GM19239 (cell line): ENCODE results near the gene RNF180.
"Not testable (repeated sequence)": the region's sequence is repeated elsewhere in the genome, so short reads cannot be mapped to it uniquely, and the experiment has no call there.

Experiments used
- DNase-seq: peaks from one replicate; pipeline ENCODE4 v3.0.0; 2011; ENCODE audit warnings: low spot score; ENCODE audit not compliant: insufficient read length
- FAIRE-seq: peaks from 2 replicates; lab custom pipeline; 2011; peaks lifted over from hg19 to GRCh38; lab: Jason Lieb, UNC

The RNF180 gene

DNA sequence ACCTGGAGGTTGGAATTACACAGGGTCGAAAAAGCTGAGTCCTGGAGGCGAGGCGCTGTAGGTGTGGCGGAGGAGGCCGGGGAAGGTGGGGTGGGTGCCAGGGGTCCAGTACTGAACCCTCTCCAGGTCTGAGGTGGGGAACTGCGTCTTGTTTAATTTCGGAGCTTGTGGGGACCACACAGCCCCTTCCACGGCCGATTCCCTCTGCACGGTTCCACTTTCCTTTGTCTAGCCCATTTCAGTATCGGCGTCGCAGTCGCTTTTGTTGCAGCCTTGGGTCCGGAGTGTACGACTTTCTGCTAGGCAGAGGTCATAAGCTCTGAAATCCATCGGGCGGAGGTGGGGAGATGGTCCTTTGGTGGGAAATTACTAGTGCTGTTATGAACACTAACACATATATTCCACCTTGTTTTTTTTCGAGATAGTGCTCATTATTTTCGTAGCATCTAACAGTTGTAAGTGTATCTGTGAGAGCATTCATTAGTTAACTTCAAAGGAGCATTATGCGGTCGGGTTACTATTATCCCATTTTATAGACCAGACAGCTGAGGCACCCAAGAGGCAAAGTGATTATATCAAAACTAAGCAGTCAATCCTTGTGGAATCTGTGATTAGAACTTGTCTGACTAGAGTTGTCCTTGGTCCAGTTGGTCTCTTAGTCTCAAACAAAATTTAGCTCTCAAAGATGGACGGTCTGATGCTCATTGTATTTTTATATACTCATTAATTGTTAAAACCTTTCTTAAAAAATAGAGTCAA is 737 bp downstream of the RNF180 start:
- DNase-seq: no peak

DNA sequence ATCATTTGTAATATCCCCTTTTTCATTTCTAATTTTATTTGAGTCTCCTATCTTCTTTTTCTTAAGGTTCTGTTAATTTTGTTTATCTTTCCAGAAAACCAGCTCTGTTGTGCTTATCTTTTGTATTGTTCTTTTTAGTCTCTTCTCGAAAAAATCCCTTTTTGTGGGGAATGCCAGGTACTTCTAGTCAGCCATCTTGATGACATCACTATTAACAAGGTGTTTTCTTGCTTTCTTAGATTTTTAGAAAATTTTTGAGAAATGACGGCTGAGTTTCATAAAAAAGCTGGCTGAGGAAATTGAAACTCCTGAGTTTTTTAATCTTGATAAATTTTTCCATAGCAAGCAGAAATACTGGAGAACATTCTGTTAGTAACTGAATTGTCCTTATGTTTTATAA is 10.7 kb downstream of the RNF180 start:
- DNase-seq (no peak), FAIRE-seq (no peak)

More for the DNA sequence above, 737 bp downstream of the RNF180 start:
- FAIRE-seq: no peak

DNA sequence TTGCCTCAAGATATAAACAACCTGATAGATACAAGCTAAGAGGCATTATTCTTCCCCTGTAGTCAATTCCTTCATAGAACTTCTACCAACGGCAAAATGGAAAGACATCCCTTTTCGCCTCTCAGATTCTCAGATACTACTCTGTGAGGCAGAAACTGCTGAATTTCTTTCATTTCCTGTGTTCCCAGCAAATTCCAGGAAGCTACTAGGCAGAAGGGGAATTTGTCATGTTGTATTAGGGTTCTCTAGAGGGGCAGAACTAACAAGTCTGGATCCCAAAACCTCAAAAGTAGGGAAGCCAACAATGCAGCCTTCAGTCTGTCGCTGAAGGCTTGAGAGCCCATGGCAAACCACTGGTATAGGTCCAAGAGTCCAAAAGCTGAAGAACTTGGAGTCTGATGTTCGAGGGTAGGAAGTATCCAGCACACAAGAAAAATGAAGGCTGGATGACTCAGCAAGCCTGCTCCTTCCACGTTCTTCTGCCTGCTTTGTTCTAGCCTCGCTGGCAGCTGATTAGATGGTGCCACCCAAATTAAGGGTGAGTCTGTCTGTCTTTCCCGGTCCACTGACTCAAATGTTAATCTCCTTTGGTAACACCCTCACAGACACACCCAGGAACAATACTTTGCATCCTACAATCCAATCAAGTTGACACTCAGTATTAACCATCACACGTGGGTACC is 15.2 kb downstream of the RNF180 start:
- FAIRE-seq (no peak), DNase-seq (no peak)

DNA sequence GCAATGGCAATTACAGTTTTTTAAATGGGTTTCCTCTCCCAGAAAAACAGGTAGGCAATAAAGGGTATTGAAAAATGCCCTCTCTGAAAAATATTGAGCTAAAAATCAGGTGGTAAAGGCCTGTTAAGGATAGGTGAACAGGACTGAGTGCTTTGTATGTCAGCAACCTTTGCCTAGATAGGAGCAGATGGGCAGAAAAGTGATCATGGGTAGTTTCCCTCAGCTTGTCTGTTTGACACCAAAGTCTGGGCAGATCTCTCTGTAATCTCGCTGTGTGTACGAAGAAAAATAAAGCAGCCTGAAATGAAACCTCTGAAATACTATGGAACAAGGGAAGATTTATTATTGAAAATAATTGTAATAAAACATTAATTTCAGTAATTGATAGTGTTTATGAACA is 15.8 kb downstream of the RNF180 start:
- FAIRE-seq (no peak), DNase-seq (no peak)

DNA sequence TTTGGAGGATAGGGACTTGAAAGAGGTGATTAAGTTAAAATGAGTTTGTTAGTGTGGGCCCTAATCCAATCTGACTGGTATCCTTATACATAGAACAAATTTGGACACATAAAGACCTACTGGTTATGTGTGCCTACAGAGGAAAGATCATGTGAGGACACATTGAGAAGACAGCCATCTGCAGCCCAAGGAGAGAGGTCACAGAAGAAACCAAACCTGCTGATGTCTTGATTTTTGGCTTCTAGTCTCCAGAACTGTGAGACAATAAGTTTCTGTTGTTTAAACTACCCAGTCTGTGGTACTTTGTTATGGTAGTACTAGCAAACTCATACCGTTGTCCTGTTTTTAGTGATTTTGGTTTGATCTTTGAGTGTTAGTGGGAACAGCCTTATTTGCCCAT is 18.3 kb downstream of the RNF180 start:
- FAIRE-seq (no peak), DNase-seq (no peak)

DNA sequence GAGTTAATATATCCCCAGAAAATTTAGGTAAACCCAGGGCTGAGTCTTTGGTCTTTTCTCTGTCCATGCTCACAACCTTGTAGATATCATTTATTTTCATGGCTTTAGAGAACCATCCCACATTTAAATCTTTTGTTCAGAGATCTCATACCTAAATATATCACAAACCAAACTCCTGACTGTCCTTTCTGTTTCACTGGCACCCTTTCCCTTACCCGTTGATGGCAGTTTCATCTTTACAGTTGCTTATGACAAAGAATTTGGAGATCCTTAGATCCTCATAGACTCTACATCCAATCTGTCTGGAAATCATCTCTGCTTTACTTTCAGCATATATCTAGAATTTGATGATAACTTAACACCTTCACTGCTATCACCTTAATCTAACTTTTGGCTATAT is 19.2 kb downstream of the RNF180 start:
- no peak for FAIRE-seq

DNA sequence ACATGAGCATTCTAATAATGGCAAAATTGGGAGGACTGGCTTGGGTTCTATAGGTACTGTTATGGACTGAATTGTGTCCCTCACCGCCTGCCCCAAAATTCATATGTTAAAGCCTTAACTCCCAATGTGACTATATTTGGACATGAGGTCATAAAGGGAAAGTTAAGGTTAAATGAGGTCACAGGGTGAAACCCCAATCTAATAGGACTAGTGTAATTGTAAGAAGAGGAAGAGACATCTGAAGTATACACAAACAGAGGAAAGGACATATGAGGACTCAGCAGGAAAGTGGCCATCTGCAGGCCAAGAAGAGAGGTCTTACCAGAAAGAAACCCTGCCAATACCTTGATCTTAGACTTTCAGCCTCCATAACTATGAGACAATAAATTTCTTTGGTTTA is 23.1 kb downstream of the RNF180 start:
- DNase-seq (no peak), FAIRE-seq (no peak)

More for the DNA sequence above, 19.2 kb downstream of the RNF180 start:
- DNase-seq: no peak

DNA sequence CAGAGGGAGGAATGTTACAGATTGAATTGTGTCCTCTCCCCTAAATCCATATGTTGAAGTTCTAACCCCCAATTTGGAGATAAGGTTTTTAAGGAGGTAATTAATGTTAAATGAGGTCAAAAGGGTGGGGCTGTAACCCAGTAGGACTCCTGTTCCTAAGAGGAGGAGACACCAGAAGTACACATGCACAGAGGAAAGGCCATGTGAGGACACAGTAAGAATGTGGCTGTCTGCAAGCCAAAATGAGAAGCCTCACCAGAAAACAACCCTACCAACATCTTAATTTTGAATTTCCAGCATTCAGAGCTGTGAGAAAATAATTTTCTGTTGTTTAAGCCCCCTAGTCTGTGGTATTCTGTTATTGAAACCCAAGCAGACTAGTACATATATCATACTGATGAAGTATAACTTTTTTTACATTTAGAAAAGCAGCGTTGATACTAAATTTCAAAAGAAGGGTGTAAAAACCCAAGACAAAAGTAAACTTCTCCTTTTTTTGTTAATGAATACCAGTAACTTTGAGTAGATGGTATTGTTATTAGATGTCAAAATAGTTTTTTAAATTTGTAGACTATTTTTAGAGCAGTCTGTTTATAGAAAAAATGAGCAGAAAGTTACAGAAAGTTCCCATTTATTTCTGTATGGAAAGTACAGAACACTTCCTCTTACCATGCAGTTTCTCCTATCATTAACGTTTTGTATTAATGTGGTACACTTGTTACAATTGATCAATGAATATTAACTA is 25.1 kb downstream of the RNF180 start:
- no peak for DNase-seq
- FAIRE-seq: no peak

DNA sequence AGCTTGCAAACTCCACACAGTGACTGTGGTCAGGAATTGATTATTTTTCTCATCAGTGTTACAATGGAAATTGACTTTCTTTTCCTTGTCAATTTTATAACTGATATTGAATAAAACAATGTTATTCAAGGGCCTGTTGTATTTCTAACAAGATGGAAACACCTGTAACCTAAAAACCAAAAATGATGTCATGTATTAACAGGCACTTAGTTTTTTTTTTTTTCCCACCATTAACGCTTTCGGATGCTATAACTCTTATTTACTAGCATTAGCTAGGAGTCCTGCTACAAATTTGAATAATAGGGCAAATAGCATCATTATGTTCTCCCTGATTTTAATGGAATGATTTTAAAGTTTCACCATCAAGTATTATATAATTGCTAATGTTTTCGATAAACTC is 30.3 kb downstream of the RNF180 start:
- DNase-seq: no peak
- no peak for FAIRE-seq

DNA sequence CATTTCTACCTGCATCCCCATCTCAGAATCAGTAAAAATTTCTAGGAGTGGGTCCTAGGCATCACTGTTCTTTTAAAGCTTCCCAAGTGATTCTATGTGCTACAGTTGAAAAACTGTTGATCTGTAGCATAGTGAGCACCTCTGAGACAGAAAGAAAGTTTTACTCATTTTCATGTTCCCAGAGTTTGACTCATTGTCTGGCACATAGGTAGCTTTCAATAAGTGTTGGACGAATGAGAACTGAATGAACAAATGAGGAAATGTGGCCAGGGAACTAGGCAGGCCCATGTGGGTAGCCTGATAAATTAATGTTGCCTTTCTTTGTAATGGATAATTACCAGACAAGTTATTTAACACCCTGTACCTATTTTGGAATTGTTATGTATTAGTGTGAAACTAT is 33.8 kb downstream of the RNF180 start:
- DNase-seq (no peak), FAIRE-seq (no peak)

DNA sequence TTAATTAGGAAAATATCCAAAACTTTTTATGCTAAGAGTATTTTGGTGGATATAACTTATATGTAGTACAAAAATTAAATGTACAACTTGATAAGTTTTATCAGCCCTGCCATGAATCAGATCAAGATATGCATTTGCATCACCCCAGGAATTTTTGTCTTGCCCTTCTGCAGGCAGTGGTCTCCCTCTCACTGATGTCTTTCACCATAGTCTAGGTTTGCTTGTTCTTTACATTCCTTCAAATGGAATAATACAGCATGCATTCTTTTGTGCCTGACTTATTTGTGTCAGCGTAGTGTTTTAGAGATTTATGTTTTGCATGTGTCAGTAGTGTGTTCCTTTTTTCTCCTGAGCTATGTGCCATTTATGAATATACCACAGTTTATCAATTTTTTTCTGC is 36.4 kb downstream of the RNF180 start:
- FAIRE-seq (no peak), DNase-seq (no peak)

DNA sequence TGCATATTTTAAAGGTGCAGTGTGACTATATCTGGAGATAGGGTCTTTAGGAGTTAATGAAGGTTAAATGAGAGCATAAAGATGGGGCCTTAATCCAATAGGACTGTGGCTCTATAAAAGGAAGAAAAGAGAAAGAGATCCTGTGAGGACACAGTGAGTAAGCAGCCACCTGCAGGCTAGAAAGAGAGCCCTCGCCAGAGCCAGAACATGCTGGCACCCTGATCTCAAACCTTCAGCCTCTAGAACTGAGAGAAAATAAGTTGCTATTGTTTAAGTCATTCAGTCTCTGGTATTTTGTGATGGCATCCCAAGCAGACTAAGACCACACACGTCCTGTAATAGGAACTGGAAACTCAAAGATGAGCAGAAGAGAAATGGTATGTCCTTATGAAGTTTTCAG is 41.0 kb downstream of the RNF180 start:
- FAIRE-seq (no peak), DNase-seq (no peak)

DNA sequence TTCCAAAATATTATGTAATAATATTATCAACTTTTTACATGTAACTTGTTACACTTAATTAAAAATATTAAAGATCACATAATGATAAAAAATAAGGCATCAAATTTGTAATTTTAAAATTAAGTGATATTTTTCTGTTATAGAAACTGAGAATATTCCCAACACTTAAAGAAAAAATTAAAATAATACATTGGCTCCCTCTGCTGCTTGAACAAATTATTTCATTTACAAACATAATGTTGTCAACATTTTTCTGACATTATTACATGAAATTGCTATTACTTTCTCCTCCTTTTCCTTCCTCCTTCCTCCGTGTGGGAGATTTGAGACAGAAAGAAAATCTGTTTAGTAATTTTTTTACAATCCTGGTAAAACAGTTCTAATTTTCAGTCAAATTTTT is 42.3 kb downstream of the RNF180 start:
- FAIRE-seq: no peak
- no peak for DNase-seq

DNA sequence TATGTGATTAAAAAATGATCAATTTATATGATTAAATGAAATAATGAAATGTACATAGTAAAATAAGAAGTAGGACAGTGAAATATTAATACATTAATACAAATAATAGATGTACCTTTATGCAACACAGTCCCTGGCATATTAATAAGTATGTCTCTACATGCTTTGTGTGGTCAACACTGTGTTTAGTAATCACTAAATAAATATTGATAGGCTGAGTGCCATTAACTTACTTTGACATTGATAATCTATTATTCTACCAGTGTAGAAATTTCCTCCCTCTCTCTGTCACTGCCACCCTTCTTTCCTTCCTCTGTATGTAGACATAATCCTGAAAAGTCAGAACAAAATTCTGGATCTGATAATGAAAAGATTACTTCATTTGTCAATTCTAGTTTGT is 43.7 kb downstream of the RNF180 start:
- FAIRE-seq (no peak), DNase-seq (no peak)

DNA sequence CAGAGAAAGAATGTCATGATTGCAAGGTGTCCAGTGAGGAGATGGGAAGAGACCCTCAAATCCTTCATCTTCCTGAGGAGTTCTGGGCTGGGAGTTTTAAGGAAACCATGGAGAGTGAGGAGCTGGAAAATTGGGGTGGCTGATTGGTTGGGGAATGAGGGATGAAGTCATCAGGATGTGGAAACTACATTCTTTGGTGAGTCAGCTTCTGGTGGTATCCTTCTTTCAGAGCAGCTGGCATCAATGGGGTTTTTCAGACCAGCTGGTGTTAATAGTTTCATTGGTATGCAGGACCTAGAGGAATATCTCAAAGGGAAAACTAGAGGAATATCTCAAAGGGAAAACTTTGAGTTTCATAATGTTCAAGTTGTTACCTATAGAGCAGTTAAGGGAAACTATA is 45.2 kb downstream of the RNF180 start:
- DNase-seq: no peak
- no peak for FAIRE-seq

DNA sequence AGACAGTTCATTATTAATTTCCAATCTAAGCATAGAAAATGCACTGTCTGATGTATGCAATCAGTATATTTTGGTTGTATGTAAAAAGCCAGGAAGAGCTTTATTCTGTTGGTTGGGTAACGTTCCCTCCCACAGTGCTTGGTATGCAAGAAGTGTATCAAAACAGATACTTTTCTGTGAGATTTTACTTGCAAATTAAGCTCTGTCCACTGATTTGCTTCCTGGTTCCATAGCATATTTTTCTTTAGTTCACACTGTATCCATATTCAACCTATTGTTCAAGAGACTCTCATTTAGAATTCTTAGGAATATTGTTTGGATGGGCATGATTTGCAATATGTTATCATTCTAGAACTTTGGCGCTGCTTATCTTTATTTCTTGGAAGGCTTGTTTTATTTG is 47.4 kb downstream of the RNF180 start:
- DNase-seq (no peak), FAIRE-seq (no peak)

DNA sequence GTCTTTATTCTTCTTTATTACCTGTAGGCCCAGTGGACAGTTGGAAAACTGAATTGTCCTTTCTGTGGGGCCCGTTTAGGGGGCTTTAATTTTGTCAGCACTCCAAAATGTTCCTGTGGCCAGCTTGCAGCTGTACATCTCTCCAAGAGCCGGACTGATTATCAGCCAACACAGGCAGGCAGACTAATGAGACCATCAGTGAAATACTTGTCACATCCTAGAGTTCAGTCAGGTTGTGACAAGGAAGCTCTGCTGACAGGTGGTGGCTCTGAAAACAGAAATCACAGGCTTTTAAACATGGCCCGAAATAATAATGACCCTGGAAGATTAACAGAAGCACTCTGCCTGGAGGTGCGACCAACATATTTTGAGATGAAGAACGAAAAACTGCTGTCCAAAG is 47.9 kb downstream of the RNF180 start:
- no peak for DNase-seq
- FAIRE-seq: no peak

DNA sequence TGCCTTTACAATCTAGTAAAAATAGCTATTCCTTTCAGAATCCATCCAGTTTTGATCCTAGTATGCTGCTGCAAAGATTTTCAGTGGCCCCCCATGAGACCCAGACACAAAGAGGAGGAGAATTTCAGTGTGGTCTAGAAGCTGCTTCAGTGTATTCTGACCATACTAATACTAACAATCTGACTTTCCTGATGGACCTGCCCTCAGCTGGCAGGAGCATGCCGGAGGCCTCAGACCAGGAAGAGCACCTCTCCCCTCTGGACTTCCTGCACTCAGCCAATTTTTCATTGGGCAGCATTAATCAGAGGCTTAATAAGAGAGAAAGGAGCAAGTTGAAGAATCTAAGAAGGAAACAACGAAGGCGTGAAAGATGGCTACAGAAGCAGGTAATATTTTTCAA is 48.5 kb downstream of the RNF180 start:
- FAIRE-seq (no peak), DNase-seq (no peak)

DNA sequence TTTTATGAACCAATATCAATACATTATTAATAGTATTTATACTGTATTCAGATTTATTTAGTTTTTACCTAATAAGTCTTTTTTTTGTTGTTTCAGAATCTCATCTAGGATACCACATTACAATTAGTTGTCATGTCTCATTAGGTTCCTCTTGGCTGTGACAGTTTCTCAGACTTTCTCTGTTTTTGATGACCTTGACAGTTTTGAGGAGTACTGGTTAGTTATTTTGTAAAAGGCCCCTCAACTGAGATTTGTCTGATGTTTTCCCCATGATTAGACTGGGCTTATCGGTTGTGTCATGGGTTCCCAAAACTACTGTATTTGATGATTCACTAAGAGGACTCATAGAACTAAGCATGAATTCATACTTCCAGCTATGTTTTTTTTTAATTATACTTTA is 56.3 kb downstream of the RNF180 start:
- DNase-seq: no peak

DNA sequence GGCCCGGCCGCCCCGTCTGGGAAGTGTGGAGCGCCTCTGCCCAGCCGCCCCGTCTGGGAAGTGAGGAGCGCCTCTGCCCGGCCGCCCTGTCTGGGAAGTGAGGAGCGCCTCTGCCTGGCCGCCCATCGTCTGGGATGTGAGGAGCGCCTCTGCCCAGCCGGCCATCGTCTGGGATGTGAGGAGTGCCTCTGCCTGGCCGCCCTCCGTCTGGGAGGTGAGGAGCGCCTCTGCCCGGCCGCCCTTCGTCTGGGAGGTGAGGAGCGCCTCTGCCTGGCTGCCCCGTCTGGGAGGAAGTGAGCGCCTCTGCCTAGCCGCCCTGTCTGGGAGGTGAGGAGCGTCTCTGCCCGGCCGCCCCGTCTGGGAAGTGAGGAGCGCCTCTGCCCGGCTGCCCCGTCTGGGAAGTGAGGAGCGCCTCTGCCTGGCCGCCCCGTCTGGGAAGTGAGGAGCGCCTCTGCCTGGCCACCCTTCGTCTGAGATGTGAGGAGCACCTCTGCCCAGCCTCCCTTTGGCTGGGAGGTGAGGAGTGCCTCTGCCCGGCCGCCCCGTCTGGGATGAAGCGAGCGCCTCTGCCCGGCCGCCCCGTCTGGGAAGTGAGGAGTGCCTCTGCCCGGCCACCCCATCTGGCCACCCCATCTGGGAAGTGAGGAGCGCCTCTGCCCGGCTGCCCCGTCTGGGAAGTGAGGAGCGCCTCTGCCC is 59.8 kb downstream of the RNF180 start:
- FAIRE-seq: not testable (repeated sequence)

More for the DNA sequence above, 56.3 kb downstream of the RNF180 start:
- no peak for FAIRE-seq

DNA sequence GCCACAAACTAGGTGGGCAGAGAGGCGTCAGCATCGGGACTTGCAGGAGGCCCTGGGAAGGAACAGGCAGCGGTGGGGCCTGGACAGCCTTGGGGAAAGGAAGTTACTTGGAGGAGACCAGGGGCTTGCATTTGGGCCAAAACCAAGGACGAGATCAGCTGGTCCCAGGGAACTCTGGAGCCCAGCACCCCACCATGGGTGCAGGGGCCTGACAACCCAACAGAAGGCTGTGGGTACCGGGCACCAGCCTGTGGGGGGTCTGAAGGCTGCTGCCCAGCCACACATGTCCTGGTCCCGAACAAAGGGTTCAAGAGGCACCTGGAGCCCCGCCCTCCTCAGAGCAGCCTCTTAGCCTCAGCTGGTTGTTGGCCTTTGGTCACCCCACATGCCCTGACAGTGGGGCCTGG is 61.5 kb downstream of the RNF180 start:
- DNase-seq, FAIRE-seq: not testable (repeated sequence)

More for the DNA sequence above, 59.8 kb downstream of the RNF180 start:
- DNase-seq: not testable (repeated sequence)
